Liver (tissue), 9 donors: ENCODE measurements around the gene LRCOL1. TPM values are rescaled to one million over a fixed set of nuclear protein-coding genes. Genes with fewer than 3 reads are reported as not detected.

Experiments used
- DNase-seq: peaks from one replicate; pipeline ENCODE4 v3.0.0-alpha.2; 2017; ENCODE audit warnings: low spot score
- H3K27ac ChIP-seq, 2 donors: one replicate each; pipeline ENCODE4 v1.7.0; 2013; ENCODE audit warnings: inconsistent platforms in 2 of 2, low read length in 2 of 2, control low read depth in 1 of 2, low read depth in 1 of 2, mild to moderate bottlenecking in 1 of 2
- H3K27me3 ChIP-seq, 4 donors: one replicate each; pipeline versions ENCODE4 v1.6.1 to v1.7.0; 2013; ENCODE audit warnings: low read length in 3 of 4, inconsistent platforms in 1 of 4, mild to moderate bottlenecking in 1 of 4, moderate library complexity in 1 of 4; ENCODE audit not compliant: control insufficient read depth in 4 of 4, insufficient read depth in 4 of 4
- H3K36me3 ChIP-seq, 4 donors: one replicate each; pipeline versions ENCODE4 v1.6.1 to v1.7.0; 2013; ENCODE audit warnings: low read length in 3 of 4, mild to moderate bottlenecking in 3 of 4, low read depth in 1 of 4, moderate library complexity in 1 of 4; ENCODE audit not compliant: control insufficient read depth in 4 of 4, insufficient read depth in 3 of 4
- H3K4me1 ChIP-seq, 4 donors: one replicate each; pipeline versions ENCODE4 v1.6.1 to v1.7.0; 2013; ENCODE audit warnings: low read length in 3 of 4, mild to moderate bottlenecking in 3 of 4, moderate library complexity in 1 of 4; ENCODE audit not compliant: control insufficient read depth in 4 of 4, insufficient read depth in 4 of 4
- H3K4me3 ChIP-seq, 3 donors: one replicate each; pipeline versions ENCODE4 v1.6.1 to v1.7.0; 2013; ENCODE audit warnings: low read length in 3 of 3, control low read depth in 1 of 3, low read depth in 1 of 3, mild to moderate bottlenecking in 1 of 3
- H3K9ac ChIP-seq, 2 donors: one replicate each; pipeline ENCODE4 v1.7.0; 2013; ENCODE audit warnings: low read length in 2 of 2, mild to moderate bottlenecking in 2 of 2, moderate library complexity in 2 of 2, control low read depth in 1 of 2, low read depth in 1 of 2
- H3K9me3 ChIP-seq, 4 donors: one replicate each; pipeline versions ENCODE4 v1.6.1 to v1.7.0; 2013; ENCODE audit warnings: low read length in 3 of 4; ENCODE audit not compliant: control insufficient read depth in 4 of 4
- CTCF ChIP-seq: fragments of 150-350 bp; IDR thresholded peaks from 2 replicates; pipeline ENCODE4 v1.5.1; 2017; ENCODE audit warnings: improper control_type of control experiment, low read depth, low read length; ENCODE audit not compliant: missing input control
- EGR1 ChIP-seq, 2 donors: IDR thresholded peaks; 2 replicates each; pipeline ENCODE4 v1.6.1; 2016 to 2018; ENCODE audit warnings: antibody characterized with exemption in 2 of 2, low read depth in 2 of 2
- FOXA1 ChIP-seq: IDR thresholded peaks from 2 replicates; pipeline ENCODE4 v1.6.1; 2016; ENCODE audit warnings: antibody characterized with exemption
- GABPA ChIP-seq, 2 donors: IDR thresholded peaks in 1 of 2; conservative IDR thresholded peaks in 1 of 2; 2 replicates each; pipeline ENCODE4 v1.6.1; 2016; ENCODE audit warnings: antibody characterized with exemption in 2 of 2, mild to moderate bottlenecking in 1 of 2, moderate library complexity in 1 of 2
- HNF4A ChIP-seq, 2 donors: conservative IDR thresholded peaks; 2 replicates each; pipeline ENCODE4 v1.6.1; 2016; ENCODE audit warnings: antibody characterized with exemption in 2 of 2, mild to moderate bottlenecking in 2 of 2
- JUND ChIP-seq, 2 donors: IDR thresholded peaks; 2 replicates each; pipeline ENCODE4 v1.6.1; 2016; ENCODE audit warnings: antibody characterized with exemption in 2 of 2
- RAD21 ChIP-seq, 2 donors: IDR thresholded peaks; 2 replicates each; pipeline ENCODE4 v1.6.1; 2016; ENCODE audit warnings: antibody characterized with exemption in 2 of 2, mild to moderate bottlenecking in 2 of 2
- REST ChIP-seq: IDR thresholded peaks from 2 replicates; pipeline ENCODE4 v1.6.1; 2016; ENCODE audit warnings: antibody characterized with exemption, mild to moderate bottlenecking
- SP1 ChIP-seq: IDR thresholded peaks from 2 replicates; pipeline ENCODE4 v1.6.1; 2018; ENCODE audit warnings: antibody characterized with exemption, mild to moderate bottlenecking
- TAF1 ChIP-seq: conservative IDR thresholded peaks from 2 replicates; pipeline ENCODE4 v1.6.1; 2016; ENCODE audit warnings: antibody characterized with exemption, mild to moderate bottlenecking
- YY1 ChIP-seq: IDR thresholded peaks from 2 replicates; pipeline ENCODE4 v1.6.1; 2016; ENCODE audit warnings: antibody characterized with exemption, mild to moderate bottlenecking
- ZBTB33 ChIP-seq: IDR thresholded peaks from 2 replicates; pipeline ENCODE4 v1.6.1; 2016; ENCODE audit warnings: antibody characterized with exemption
- WGBS: extraction: QIAGEN DNeasy Blood & Tissue Kit; methylation state at CpG from one replicate; pipeline ENCODE4 v1.1.7; 2013; 5-methylcytosine and 5-hydroxymethylcytosine counted together
- polyA plus RNA-seq, 2 donors: library from polyadenylated mRNA; stranded (reverse) in 1 of 2; unstranded in 1 of 2; fragments of 200-250 nt in 1 of 2; fragments of >200 nt in 1 of 2; fragmentation: Nextera tagmentation in 1 of 2; extraction: Ambion mirVana in 1 of 2; gene quantifications; one replicate each; pipeline versions ENCODE4 v1.2.1 to v1.2.3, GENCODE V29; 2013 to 2015
- total RNA-seq, 2 donors: library from RNA; depleted of rRNA; stranded (reverse); fragments of >200 nt; gene quantifications; one replicate each; pipeline ENCODE4 v1.2.3, GENCODE V29; 2014
- donor health status: healthy.
- donor health status: healthy.
- donor health status: healthy.
- donor health status: healthy.
- donor health status: healthy.

The LRCOL1 gene
- total RNA-seq, result 1 to 10 TPM in 1 of 2 donors, not detected in 1; 2.6 TPM
- 10 to 100 TPM in 1 of 2 donors, 1 to 10 TPM in 1; 5.9 to 40.7 TPM for polyA plus RNA-seq

GRCh38 chr12:132610051-132610759 is at the start of gene LRCOL1:
TSS of gene LRCOL1 (minus strand) at chr12:132610582. CDS start at chr12:132606251, 4,331 bp downstream.
- no peak for TF ChIP-seq EGR1 (IDR thresholded peaks at IDR 0.05; ENCODE audit: low read depth in 2 of 2)
- no peak for TF ChIP-seq TAF1
- no peaks in the 10 kb centered on the region for H3K9me3 ChIP-seq
- H3K4me3 ChIP-seq, result no peak within 1 kb of the TSS
- no peak for DNase-seq
- peak within 1 kb of the TSS; percentile 96 to 99 for H3K27ac ChIP-seq
- H3K9ac ChIP-seq, result no peak within 1 kb of the TSS
- no peaks in the 10 kb centered on the region for H3K36me3 ChIP-seq
- peaks cover 14 to 47% (median 25%) of the 10 kb centered on the region in 4 donors for H3K4me1 ChIP-seq
- 69% methylated on average over 35 of the region's 35 CpGs for WGBS
- H3K27me3 ChIP-seq, result no peaks in the 10 kb centered on the region

- Histone ChIP-seq H3K27me3 (no peaks in the 10 kb centered on the region), H3K9ac (no peak overlapping the region), H3K36me3 (peaks cover 10 to 89% (median 55%) of the 10 kb centered on the region in 4 donors), H3K9me3 (no peaks in the 10 kb centered on the region), H3K4me3 (no peak overlapping the region), H3K4me1 (no peaks in the 10 kb centered on the region), H3K27ac (no peak overlapping the region)
- no peak for TF ChIP-seq EGR1 (IDR thresholded peaks at IDR 0.05; ENCODE audit: low read depth in 2 of 2)
- no peak for TF ChIP-seq REST
- TF ChIP-seq RAD21 (IDR thresholded peaks at IDR 0.05), result no peak
- no peak for TF ChIP-seq HNF4A (conservative IDR thresholded peaks at IDR 0.05)
- no peak for TF ChIP-seq SP1
- TF ChIP-seq JUND (IDR thresholded peaks at IDR 0.05), result no peak
- no peak for TF ChIP-seq YY1
- TF ChIP-seq FOXA1, result no peak
- TF ChIP-seq TAF1, result no peak
- no peak for TF ChIP-seq GABPA (IDR thresholded peaks at IDR 0.05 in 1 of 2, conservative IDR thresholded peaks at IDR 0.05 in 1 of 2)
- TF ChIP-seq CTCF, result no peak
- TF ChIP-seq ZBTB33, result no peak
- no peak for DNase-seq
- 82% methylated on average over 5 of the region's 5 CpGs for WGBS
These were observed 49.7 kb upstream of the LRCOL1 start for GRCh38 chr12:132660052-132660451.
